HG02571 (cell line): ENCODE results near the gene CCDC34.
"Not testable (repeated sequence)": the region's sequence is repeated elsewhere in the genome, so short reads cannot be mapped to it uniquely, and the experiment has no call there.

Experiments
- ATAC-seq: cut with Tn5 transposase; IDR thresholded peaks from one replicate; pipeline ENCODE4 v1.9.1; 2021; ENCODE audit warnings: mild to moderate bottlenecking, moderate library complexity; ENCODE audit not compliant: unreplicated experiment

Gene CCDC34

DNA sequence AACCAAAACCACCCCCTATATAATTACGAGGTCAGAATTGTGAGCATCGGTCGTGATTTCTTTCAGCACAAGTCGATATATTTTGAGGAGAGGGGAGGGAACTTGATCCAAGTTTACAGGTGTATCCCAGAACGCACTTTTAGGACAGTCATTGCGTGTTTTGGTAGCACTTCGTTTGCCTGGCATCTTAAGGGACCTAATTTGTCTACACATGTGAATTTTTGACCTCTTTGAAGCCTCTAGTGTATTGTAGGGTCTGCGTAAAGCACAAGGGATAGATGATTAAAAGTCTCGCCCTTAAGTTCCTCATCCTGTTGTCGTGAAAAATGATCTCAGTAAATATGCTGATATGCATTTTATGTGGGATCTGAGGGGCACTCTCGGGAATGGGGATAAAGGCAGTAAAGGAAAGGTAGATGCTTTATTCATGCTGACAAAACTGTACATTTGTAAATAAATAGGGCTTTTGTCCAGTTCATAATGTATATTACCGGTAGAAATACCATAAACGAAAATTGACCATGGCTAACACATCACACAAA, 632 bp upstream of the CCDC34 start:
- ATAC-seq, result no peak

- ATAC-seq, result no peak
These were observed 1.2 kb downstream of the CCDC34 start for GRCh38 chr11:27361649-27362431.

- ATAC-seq, result no peak
These were observed 4.7 kb downstream of the CCDC34 start for GRCh38 chr11:27358296-27358695.

- no peak for ATAC-seq
These were observed 5.8 kb downstream of the CCDC34 start for GRCh38 chr11:27357250-27357649.

DNA sequence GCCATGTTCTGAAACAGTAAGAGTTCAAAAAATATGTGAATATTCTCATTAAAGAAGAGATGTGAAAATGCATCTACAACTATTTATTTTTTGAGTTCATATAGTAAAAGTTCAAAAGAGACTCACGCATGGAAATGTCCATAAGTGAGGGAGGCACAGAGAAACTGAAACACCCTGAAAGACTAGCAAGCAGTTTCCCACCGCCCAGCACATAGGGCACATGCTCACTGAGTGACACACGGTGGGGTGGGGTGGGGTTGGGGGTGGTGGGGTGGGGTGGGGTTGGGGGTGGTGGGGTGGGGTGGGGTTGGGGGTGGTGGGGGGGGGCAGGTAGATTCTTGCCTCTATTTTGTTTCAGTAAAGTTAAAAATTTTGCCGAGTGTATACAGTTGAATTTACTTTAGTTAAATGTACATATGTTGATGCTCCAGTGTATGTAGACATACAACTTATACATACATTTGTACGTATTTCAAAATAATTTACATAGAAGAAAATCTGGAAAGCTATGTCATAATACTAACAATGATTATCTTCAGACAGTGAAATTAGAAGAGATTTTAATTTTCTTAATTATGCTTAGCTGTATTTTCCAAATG, 6.3 kb downstream of the CCDC34 start:
- ATAC-seq, result no peak

GRCh38 chr11:27355575-27356104, 7.4 kb downstream of the CCDC34 start:
- no peak for ATAC-seq

- no peak for ATAC-seq
These were observed 8.6 kb downstream of the CCDC34 start for GRCh38 chr11:27354359-27354965.

DNA sequence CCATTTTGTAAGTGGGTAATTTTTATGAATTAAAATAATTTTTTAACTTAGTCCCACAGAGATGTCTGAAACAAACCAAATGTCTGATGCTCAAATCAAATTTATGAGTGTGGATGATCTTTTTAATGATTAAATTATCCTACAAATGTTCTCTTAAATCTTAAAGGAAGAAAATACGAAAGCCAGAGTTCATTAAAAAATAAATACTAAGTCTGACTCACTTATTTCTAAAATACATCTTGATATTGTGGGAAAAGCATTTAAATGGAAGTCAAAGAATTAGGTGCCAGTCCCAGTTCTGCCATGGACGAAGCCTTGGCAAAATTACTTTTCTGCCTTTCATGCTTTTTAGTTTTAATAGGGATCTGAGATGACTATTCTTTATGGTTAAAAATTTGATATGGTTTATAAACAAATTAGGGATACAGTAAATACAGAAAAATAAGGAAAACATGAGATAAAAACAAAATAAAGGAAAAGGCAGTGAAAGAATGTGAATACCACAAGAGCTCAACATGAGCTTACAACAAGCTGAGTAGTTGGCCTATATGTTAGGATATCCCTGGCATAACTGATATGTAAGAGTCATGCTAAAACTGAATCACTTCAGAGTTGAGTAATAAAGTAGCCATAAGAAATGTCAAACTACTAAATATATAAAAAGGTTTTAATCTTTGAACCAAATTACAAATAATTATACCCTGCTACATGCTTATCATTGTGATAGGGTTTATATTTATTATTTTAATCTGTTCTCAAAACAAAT, 9.2 kb downstream of the CCDC34 start:
- no peak for ATAC-seq

DNA sequence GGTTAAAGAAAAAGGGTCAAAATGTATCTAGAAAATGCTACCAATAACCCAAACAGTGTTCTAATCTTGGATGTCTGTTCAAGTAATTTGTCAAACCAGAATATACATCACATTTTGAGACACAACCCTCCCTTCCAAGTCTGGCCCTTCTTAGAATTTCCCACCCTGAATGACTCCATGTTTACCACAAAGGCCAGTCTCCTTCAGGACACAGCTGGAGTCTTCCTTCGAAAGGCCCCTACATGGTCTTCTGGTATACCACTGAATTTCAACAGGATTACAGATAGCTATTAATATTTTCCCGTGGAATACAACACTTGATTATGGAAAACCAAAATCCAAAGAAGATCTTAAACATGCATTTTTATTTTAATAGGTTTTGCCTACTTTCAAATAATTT, 10.2 kb downstream of the CCDC34 start:
- no peak for ATAC-seq

DNA sequence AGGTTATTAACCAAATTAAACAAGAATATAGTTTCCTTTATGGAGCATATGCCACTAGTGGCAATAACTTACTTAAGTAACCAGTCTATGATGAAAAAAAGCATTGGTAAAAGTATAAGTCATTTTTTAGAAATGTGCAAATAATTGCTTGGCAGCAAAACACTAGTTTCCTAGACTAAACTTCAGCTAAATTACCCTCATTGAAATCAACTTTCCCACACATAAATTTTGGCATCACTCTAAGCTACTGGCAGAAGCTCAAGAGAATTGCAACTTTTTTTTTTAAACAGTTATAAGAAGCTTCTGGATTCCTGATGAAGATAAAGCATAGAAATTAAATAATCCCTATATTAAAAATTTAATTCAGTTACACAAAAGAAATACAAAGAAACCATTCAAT, 12.5 kb downstream of the CCDC34 start:
- ATAC-seq, result no peak

- ATAC-seq, result no peak
These were observed 13.1 kb downstream of the CCDC34 start for GRCh38 chr11:27349919-27350318.

DNA sequence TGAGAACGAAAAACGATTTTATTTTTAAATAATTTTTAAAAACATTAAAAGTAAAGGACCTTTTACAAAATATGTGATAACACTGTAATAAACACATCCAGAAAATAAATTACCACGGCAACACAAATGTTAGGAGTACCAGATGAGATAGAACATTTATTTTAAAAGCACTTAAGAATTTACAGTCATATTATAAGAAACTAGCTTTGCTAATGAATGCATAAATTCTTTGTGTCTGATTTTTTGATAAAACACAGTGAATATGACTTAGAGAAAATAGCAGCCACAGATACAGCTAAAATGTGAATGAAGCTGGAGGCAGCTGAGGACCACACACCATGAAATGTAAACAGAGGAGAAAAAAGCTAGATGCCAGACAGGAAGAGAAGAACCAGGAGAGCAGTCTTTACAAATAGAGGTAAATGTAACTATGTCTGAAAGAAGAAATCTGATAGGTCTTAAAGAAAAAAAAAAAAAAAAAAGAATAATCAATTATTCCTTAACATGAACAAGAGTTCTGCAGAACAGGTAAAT, 14.6 kb downstream of the CCDC34 start:
- no peak for ATAC-seq

- ATAC-seq, result no peak
These were observed 15.4 kb downstream of the CCDC34 start for GRCh38 chr11:27347359-27348339.

DNA sequence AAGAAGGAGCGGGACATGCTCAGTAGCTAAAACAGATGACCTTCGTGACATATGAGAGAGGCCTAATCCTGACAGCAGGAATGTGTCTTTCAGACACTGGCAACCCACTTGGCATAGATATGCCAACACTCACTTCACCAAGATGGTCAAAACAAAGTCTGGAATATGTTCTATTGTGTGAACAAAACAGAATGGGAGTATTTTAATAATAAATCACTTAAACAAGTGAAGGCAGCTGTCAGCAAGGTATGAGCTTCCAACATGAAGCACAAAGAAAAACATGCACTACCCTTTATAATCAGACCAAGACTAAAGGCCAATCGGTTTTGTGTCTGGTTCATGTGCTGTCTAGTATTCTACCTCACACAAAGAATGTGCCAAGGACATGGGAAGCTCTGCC, 23.1 kb downstream of the CCDC34 start:
- ATAC-seq, result no peak

GRCh38 chr11:27334764-27335163, 28.3 kb downstream of the CCDC34 start:
- not testable (repeated sequence) for ATAC-seq

- ATAC-seq, result no peak
These were observed 31.0 kb downstream of the CCDC34 start for GRCh38 chr11:27331981-27332380.

GRCh38 chr11:27330633-27331270, 32.3 kb downstream of the CCDC34 start:
- ATAC-seq, result no peak

DNA sequence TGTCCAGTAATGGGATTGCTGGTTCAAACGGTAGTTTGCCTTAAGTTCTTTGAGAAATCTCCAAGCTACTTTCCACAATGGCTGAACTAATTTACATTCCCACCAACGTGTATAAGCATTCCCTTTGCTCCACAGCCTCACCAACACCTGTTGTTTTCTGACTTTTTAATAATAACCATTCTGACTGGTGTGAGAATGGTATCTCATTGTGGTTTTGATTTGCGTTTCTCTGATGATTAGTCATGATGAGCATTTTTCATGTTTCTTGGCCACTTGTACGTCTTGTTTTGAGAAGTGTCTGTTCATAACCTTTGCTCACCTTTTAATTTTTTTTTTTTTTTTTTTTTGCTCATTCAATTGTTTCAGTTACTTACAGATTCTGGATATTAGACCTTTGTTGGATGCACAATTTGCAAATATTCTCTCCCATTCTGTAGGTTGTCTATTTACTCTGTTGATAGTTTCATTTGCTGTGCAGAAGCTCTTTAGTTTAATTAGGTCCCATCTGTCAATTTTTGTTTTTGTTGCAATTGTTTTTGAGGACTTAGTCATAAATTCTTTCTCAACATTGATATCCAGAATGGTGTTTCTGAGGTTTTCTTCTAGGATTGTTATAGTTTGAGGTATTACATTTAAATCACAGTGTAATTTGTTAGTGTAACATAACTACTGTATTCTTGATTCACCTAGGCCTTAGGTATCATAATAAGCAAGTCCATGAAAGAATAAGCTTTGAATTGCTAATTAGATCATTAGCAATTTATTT, 33.0 kb downstream of the CCDC34 start:
- ATAC-seq, result no peak
